IMR-90 (cell line): ENCODE measurements around the gene GNG7. TPM values are rescaled to one million over a fixed set of nuclear protein-coding genes. Genes with fewer than 3 reads are reported as not detected.

Experiments used
- ATAC-seq: fragments of 200-7000 bp; cut with Tn5 transposase; 2 replicates; pipeline ENCODE4 v1.9.1; 2020; ENCODE audit warnings: low read depth, mild to moderate bottlenecking, moderate library complexity
- BruUV-seq: library from RNA; stranded (reverse); fragments of 400-500 nt; replicated peaks from 2 replicates; lab custom pipeline; 2021; lab: Mats Ljungman, UMichigan
- CTCF ChIA-PET: fragments of 300-600 bp; formaldehyde crosslinking; extraction: SDS; loops from one replicate; lab custom pipeline; 2021; ENCODE audit warnings: antibody characterized with exemption; lab: Yijun Ruan, JAX
- POLR2A ChIA-PET: fragments of 300-600 bp; sonication (Branson Sonifier 250); formaldehyde crosslinking; loops from one replicate; lab custom pipeline; 2022; ENCODE audit warnings: antibody characterized with exemption; ENCODE audit not compliant: unreplicated experiment; lab: Charles Lee
- DNase-seq: peaks from one replicate; pipeline ENCODE4 v3.0.0; 2013
- H2AFZ ChIP-seq: replicated peaks from 2 replicates; pipeline ENCODE3; 2013; ENCODE audit warnings: low read length, mild to moderate bottlenecking; ENCODE audit not compliant: poor library complexity
- H2AK5ac ChIP-seq: 2 replicates; pipeline ENCODE4 v1.6.1; 2013; ENCODE audit warnings: low read depth, low read length, inconsistent platforms
- H2AK9ac ChIP-seq: replicated peaks from 2 replicates; pipeline ENCODE3; 2013; ENCODE audit warnings: mild to moderate bottlenecking, low read depth, low read length, moderate library complexity; ENCODE audit not compliant: poor library complexity
- H2BK120ac ChIP-seq: 2 replicates; pipeline ENCODE4 v1.6.1; 2013; ENCODE audit warnings: low read depth, low read length, inconsistent platforms
- H2BK15ac ChIP-seq: 3 replicates; pipeline ENCODE4 v1.6.1; 2013; ENCODE audit warnings: low read depth, low read length, inconsistent platforms
- H2BK20ac ChIP-seq: 2 replicates; pipeline ENCODE4 v1.6.1; 2013; ENCODE audit warnings: low read depth, mild to moderate bottlenecking, inconsistent platforms, low read length, moderate library complexity
- H2BK5ac ChIP-seq: 2 replicates; pipeline ENCODE4 v1.6.1; 2013; ENCODE audit warnings: mild to moderate bottlenecking, low read depth, low read length, inconsistent platforms; ENCODE audit not compliant: poor library complexity, severe bottlenecking
- H3K14ac ChIP-seq: replicated peaks from 2 replicates; pipeline ENCODE4 v1.6.1; 2013; ENCODE audit warnings: low read depth, low read length, inconsistent platforms
- H3K18ac ChIP-seq: 2 replicates; pipeline ENCODE4 v1.6.1; 2013; ENCODE audit warnings: low read depth, low read length, control low read depth
- H3K23ac ChIP-seq: 2 replicates; pipeline ENCODE4 v1.6.1; 2013; ENCODE audit warnings: low read depth, low read length, inconsistent platforms
- H3K27ac ChIP-seq: 2 replicates; pipeline ENCODE4 v1.5.1; 2013; ENCODE audit warnings: mild to moderate bottlenecking, control low read depth, low read length; ENCODE audit not compliant: insufficient read depth
- H3K27me3 ChIP-seq: 2 replicates; pipeline ENCODE4 v1.6.1; 2013; ENCODE audit warnings: low read length; ENCODE audit not compliant: control insufficient read depth, insufficient read depth
- H3K36me3 ChIP-seq: 2 replicates; pipeline ENCODE4 v1.6.1; 2013; ENCODE audit warnings: low read length, mixed read lengths; ENCODE audit not compliant: control insufficient read depth, insufficient read depth
- H3K4ac ChIP-seq: 2 replicates; pipeline ENCODE4 v1.6.1; 2013; ENCODE audit warnings: low read depth, low read length, inconsistent platforms
- H3K4me1 ChIP-seq: 2 replicates; pipeline ENCODE4 v1.6.1; 2013; ENCODE audit warnings: low read length, mixed read lengths; ENCODE audit not compliant: control insufficient read depth, insufficient read depth
- H3K4me2 ChIP-seq: 2 replicates; pipeline ENCODE4 v1.6.1; 2013; ENCODE audit warnings: low read depth, mild to moderate bottlenecking, control low read depth, low read length, moderate library complexity
- H3K4me3 ChIP-seq: 2 replicates; pipeline ENCODE4 v1.5.1; 2013; ENCODE audit warnings: low read depth, mild to moderate bottlenecking, control low read depth, low read length, moderate library complexity; ENCODE audit not compliant: insufficient read depth
- H3K56ac ChIP-seq: 2 replicates; pipeline ENCODE4 v1.6.1; 2013; ENCODE audit warnings: low read length, inconsistent platforms; ENCODE audit not compliant: insufficient read depth; ENCODE audit errors: extremely low read depth
- H3K79me1 ChIP-seq, 2 experiments: 2 replicates each; pipeline ENCODE4 v1.6.1; 2013; ENCODE audit warnings: low read length in 2 of 2, inconsistent platforms in 1 of 2, low read depth in 1 of 2
- H3K9ac ChIP-seq: 2 replicates; pipeline ENCODE4 v1.6.1; 2013; ENCODE audit warnings: low read depth, low read length, control low read depth
- H3K9me1 ChIP-seq: 2 replicates; pipeline ENCODE4 v1.6.1; 2013; ENCODE audit warnings: low read length, inconsistent platforms; ENCODE audit not compliant: insufficient read depth
- H3K9me3 ChIP-seq: 2 replicates; pipeline ENCODE4 v1.6.1; 2013; ENCODE audit warnings: low read length; ENCODE audit not compliant: control insufficient read depth, insufficient read depth
- H4K20me1 ChIP-seq: 2 replicates; pipeline ENCODE4 v1.6.1; 2013; ENCODE audit warnings: low read length, inconsistent platforms; ENCODE audit not compliant: insufficient read depth
- H4K5ac ChIP-seq: 2 replicates; pipeline ENCODE4 v1.6.1; 2013; ENCODE audit warnings: mild to moderate bottlenecking, low read depth, low read length, control low read depth
- H4K8ac ChIP-seq, 2 experiments: 2 replicates each; pipeline ENCODE4 v1.6.1; 2013; ENCODE audit warnings: low read depth in 2 of 2, low read length in 2 of 2, control low read depth in 1 of 2, inconsistent platforms in 1 of 2
- H4K91ac ChIP-seq: 2 replicates; pipeline ENCODE4 v1.6.1; 2013; ENCODE audit warnings: low read depth, low read length, inconsistent platforms; ENCODE audit not compliant: insufficient read depth
- BHLHE40 ChIP-seq: fragments of 150-350 bp; IDR thresholded peaks from 2 replicates; pipeline ENCODE4 v1.6.1; 2016; ENCODE audit warnings: mild to moderate bottlenecking, low read depth, low read length
- CEBPB ChIP-seq: IDR thresholded peaks from 2 replicates; pipeline ENCODE4 v1.6.1; 2012; ENCODE audit warnings: low read depth, low read length, improper control_type of control experiment
- CHD1 ChIP-seq: IDR thresholded peaks from 2 replicates; pipeline ENCODE4 v1.6.1; 2012; ENCODE audit warnings: low read depth, low read length, improper control_type of control experiment
- CTCF ChIP-seq: conservative IDR thresholded peaks from 2 replicates; pipeline ENCODE4 v1.5.1; 2012; ENCODE audit warnings: mild to moderate bottlenecking, low read depth, low read length, improper control_type of control experiment
- FOS ChIP-seq: fragments of 150-350 bp; IDR thresholded peaks from 2 replicates; pipeline ENCODE4 v1.6.1; 2016; ENCODE audit warnings: low read depth, low read length
- MAFK ChIP-seq: IDR thresholded peaks from 2 replicates; pipeline ENCODE4 v1.6.1; 2012; ENCODE audit warnings: low read depth, low read length, improper control_type of control experiment
- MAZ ChIP-seq: IDR thresholded peaks from 2 replicates; pipeline ENCODE4 v1.6.1; 2012; ENCODE audit warnings: low read depth, mild to moderate bottlenecking, low read length, improper control_type of control experiment, moderate library complexity, borderline replicate concordance
- MXI1 ChIP-seq: IDR thresholded peaks from 2 replicates; pipeline ENCODE4 v1.6.1; 2012; ENCODE audit warnings: low read depth, mild to moderate bottlenecking, low read length, moderate library complexity, borderline replicate concordance
- NFE2L2 ChIP-seq: fragments of 150-350 bp; IDR thresholded peaks from 2 replicates; pipeline ENCODE4 v1.6.1; 2016; ENCODE audit warnings: low read depth, mild to moderate bottlenecking, low read length
- POLR2A ChIP-seq: IDR thresholded peaks from 2 replicates; pipeline ENCODE4 v1.6.1; 2012; ENCODE audit warnings: mild to moderate bottlenecking, low read depth, low read length
- RAD21 ChIP-seq: IDR thresholded peaks from 2 replicates; pipeline ENCODE4 v1.6.1; 2012; ENCODE audit warnings: low read length, improper control_type of control experiment
- RCOR1 ChIP-seq: IDR thresholded peaks from 2 replicates; pipeline ENCODE4 v1.6.1; 2012; ENCODE audit warnings: mild to moderate bottlenecking, low read length, improper control_type of control experiment; ENCODE audit not compliant: insufficient replicate concordance
- RFX5 ChIP-seq: IDR thresholded peaks from 2 replicates; pipeline ENCODE4 v1.8.0; 2012; ENCODE audit warnings: low read depth, mild to moderate bottlenecking, low read length, moderate library complexity
- SMC3 ChIP-seq: fragments of 150-350 bp; IDR thresholded peaks from 2 replicates; pipeline ENCODE4 v1.6.1; 2016; ENCODE audit warnings: low read depth, mild to moderate bottlenecking, antibody characterized with exemption, low read length, moderate library complexity
- WGBS, 2 experiments: methylation state at CpG; one replicate each; pipeline versions ENCODE4 v1.1.5 to v1.1.7; 2013; ENCODE audit warnings: missing lambda C conversion rate in 2 of 2; ENCODE audit not compliant: insufficient read length in 1 of 2; ENCODE audit errors: extremely low coverage in 2 of 2; 5-methylcytosine and 5-hydroxymethylcytosine counted together
- dilution Hi-C: fragments of 300-500 bp; cut with HindIII; formaldehyde crosslinking; loops from one replicate; pipeline ENCODE4 v1.14.3; 2018; ENCODE audit warnings: low sequenced_read_pairs; ENCODE audit not compliant: unreplicated experiment
- in situ Hi-C: fragments of 300-500 bp; cut with MboI; formaldehyde crosslinking; loops from 3 replicates; pipeline ENCODE4 v1.14.3; 2019; ENCODE audit warnings: low sequenced_read_pairs, inconsistent platforms, mixed read lengths
- intact Hi-C: fragments of 100-400 bp; cut with micrococcal nuclease; formaldehyde crosslinking; loops from 2 replicates; pipeline ENCODE4 v1.10.0; 2022
- polyA plus RNA-seq, 3 experiments: library from polyadenylated mRNA; depleted of rRNA; stranded (reverse); fragments of >200 nt; gene quantifications; 2 replicates each; pipeline ENCODE4 v1.2.3, GENCODE V29; 2012; ENCODE audit warnings: low replicate concordance in 1 of 3
- total RNA-seq: library from RNA; depleted of rRNA; stranded (reverse); fragments of >200 nt; gene quantifications from 2 replicates; pipeline ENCODE4 v1.2.3, GENCODE V29; 2012
- TF ChIP-seq, protein P1 (sequence below): fragments of 150-350 bp; IDR thresholded peaks from 2 replicates; pipeline ENCODE4 v1.6.1; 2017; ENCODE audit warnings: mild to moderate bottlenecking, antibody characterized with exemption, low read length, low read depth
- TF ChIP-seq, protein P2 (sequence below): fragments of 150-350 bp; IDR thresholded peaks from 2 replicates; pipeline ENCODE4 v1.6.1; 2016; ENCODE audit warnings: low read depth, mild to moderate bottlenecking, low read length, moderate library complexity, borderline replicate concordance

The GNG7 gene
- total and polyA plus RNA-seq, 2 of the 4 experiments (the other 2 are of a cell fraction): under 0.01 to 0.21 TPM

GRCh38 chr19:2481466-2481865 is 221.0 kb downstream of the GNG7 start:
- no peak overlapping the region for H4K91ac ChIP-seq
- H3K23ac ChIP-seq: no peak overlapping the region
- 93% methylated on average over 13 of the region's 16 CpGs; no CpG with 5 or more reads in 1 of the 2 experiments for WGBS, 2 experiments
- no peak overlapping the region for H3K56ac ChIP-seq
- no peak overlapping the region for H3K9ac ChIP-seq
- H3K18ac ChIP-seq: no peak overlapping the region
- H3K36me3 ChIP-seq: peaks cover 4% of the 10 kb centered on the region; the same call in 1 of the 2 replicates
- no peak overlapping the region for H3K4ac ChIP-seq
- H2AK5ac ChIP-seq: no peak overlapping the region
- TF ChIP-seq MAFK (no peak), CEBPB (no peak), SMC3 (no peak), MXI1 (no peak), BHLHE40 (no peak), CTCF (no peak), RCOR1 (no peak), RFX5 (no peak), POLR2A (no peak; the same call in none of the 2 replicates), CHD1 (no peak), RAD21 (no peak), FOS (no peak), MAZ (no peak), NFE2L2 (no peak)
- TF ChIP-seq, protein P1, sequence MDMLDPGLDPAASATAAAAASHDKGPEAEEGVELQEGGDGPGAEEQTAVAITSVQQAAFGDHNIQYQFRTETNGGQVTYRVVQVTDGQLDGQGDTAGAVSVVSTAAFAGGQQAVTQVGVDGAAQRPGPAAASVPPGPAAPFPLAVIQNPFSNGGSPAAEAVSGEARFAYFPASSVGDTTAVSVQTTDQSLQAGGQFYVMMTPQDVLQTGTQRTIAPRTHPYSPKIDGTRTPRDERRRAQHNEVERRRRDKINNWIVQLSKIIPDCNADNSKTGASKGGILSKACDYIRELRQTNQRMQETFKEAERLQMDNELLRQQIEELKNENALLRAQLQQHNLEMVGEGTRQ: no peak
- TF ChIP-seq, protein P2, sequence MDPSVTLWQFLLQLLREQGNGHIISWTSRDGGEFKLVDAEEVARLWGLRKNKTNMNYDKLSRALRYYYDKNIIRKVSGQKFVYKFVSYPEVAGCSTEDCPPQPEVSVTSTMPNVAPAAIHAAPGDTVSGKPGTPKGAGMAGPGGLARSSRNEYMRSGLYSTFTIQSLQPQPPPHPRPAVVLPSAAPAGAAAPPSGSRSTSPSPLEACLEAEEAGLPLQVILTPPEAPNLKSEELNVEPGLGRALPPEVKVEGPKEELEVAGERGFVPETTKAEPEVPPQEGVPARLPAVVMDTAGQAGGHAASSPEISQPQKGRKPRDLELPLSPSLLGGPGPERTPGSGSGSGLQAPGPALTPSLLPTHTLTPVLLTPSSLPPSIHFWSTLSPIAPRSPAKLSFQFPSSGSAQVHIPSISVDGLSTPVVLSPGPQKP: no peak
- no peak overlapping the region for H2BK5ac ChIP-seq
- no peaks in the 10 kb centered on the region for H3K27me3 ChIP-seq
- H2BK120ac ChIP-seq: no peak overlapping the region
- H3K4me3 ChIP-seq: no peak overlapping the region
- no peak for ATAC-seq
- no peak overlapping the region for H2BK15ac ChIP-seq
- dilution Hi-C loops: no loop called here
- peaks cover 0 to 11% of the 10 kb centered on the region in 2 experiments; a peak in 1 of 4 replicates for H3K79me1 ChIP-seq
- peaks cover 17% of the 10 kb centered on the region for H3K9me3 ChIP-seq
- CTCF ChIA-PET: no interaction called here
- H3K4me2 ChIP-seq: no peak overlapping the region
- H3K4me1 ChIP-seq: peaks cover 3% of the 10 kb centered on the region; the same call in 1 of the 2 replicates
- no peak overlapping the region for H4K8ac ChIP-seq
- no TSS peak for BruUV-seq
- POLR2A ChIA-PET: no interaction called here
- no peak overlapping the region for H2AK9ac ChIP-seq
- H3K9me1 ChIP-seq: no peaks in the 10 kb centered on the region
- no peak overlapping the region for H4K5ac ChIP-seq
- no peak overlapping the region for H3K27ac ChIP-seq
- no peak overlapping the region for H2BK20ac ChIP-seq
- peaks cover 23% of the 10 kb centered on the region for H4K20me1 ChIP-seq
- no peak overlapping the region for H2AFZ ChIP-seq
- no peak for DNase-seq
- H3K14ac ChIP-seq: no peak overlapping the region
- in situ Hi-C loops: no loop called here
- intact Hi-C loops: no loop called here
